ENCODE data around the gene MBD3L4.
"Not testable (repeated sequence)": the region's sequence is repeated elsewhere in the genome, so short reads cannot be mapped to it uniquely, and the experiment has no call there.

Gene MBD3L4

DNA sequence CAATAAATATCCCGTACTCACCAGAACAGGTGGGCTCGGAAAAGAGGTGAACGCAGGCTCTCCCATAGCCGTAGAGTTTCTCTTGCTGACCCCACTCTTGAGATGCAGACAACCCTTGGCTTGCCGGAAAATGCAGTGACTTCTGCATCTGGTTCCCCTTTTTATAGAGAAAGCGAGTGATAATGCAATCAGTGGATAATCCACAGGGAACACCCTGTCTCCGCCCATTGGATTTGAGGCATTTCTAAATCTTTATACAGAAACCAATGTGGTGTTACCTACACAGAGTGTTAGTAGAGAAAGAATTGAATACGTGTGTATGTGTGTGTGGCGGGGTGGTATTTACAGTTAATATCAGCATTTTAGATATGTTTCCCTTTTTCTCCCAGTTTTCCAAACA is at the start of gene MBD3L4:
MBD3L4 (minus strand) TSS at position 101 of the 400 bp plus-strand sequence; CDS start at position 66, 35 bp downstream.
- H3K27ac Mint-ChIP-seq, H3K9me3 Mint-ChIP-seq, CTCF ChIA-PET, H3K27me3 Mint-ChIP-seq, H3K4me1 Mint-ChIP-seq, H3K36me3 Mint-ChIP-seq, DNase-seq, H3K4me3 Mint-ChIP-seq: not testable (repeated sequence)

- H3K27me3 Mint-ChIP-seq = no peaks in the 10 kb centered on the region
- H3K9me3 Mint-ChIP-seq = peaks cover 59% of the 10 kb centered on the region
- peaks cover 36% of the 10 kb centered on the region for H3K36me3 Mint-ChIP-seq
- no peak for DNase-seq
- H3K4me1 Mint-ChIP-seq = peaks cover 10% of the 10 kb centered on the region
- H3K27ac Mint-ChIP-seq = no peak overlapping the region
- H3K4me3 Mint-ChIP-seq = no peak overlapping the region
- CTCF ChIA-PET = no interaction called here
Measured at GRCh38 chr19:7088999-7089398, 49.0 kb upstream of the MBD3L4 start.

GRCh38 chr19:7083076-7083956 is 43.3 kb upstream of the MBD3L4 start:
- Mint-ChIP-seq H3K4me3 (no peak overlapping the region), H3K9me3 (peaks cover 60% of the 10 kb centered on the region), H3K27ac (no peak overlapping the region), H3K27me3 (no peaks in the 10 kb centered on the region), H3K4me1 (peaks cover 2% of the 10 kb centered on the region), H3K36me3 (peaks cover 78% of the 10 kb centered on the region)
- CTCF ChIA-PET = interaction anchor here (1.1 kb wide), 1 partner anchor 14 kb away, joined by 3 read pairs; the partner anchor contains the start of gene ZNF557
- DNase-seq = no peak

DNA sequence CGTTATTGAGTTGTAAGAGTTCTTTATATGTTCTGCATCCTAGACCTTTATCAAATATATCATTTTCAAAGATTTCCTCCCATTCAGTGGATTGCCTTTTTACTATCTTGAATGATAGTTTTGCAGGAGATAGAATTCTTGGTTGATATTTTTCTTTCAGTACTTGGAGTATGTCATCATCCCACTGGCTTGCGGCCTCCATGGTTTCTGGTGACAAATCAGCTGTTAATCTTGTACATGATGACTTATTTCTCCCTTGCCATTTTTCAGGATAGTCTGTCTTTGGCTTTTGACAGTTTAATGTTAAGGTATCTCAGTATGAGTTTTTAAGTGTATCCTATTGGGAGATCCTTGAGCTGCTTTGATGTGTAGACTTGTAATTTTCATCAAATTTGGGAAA is 38.0 kb upstream of the MBD3L4 start:
- Mint-ChIP-seq H3K4me3 (no peak overlapping the region), H3K27ac (no peak overlapping the region), H3K9me3 (peaks cover 52% of the 10 kb centered on the region), H3K4me1 (no peaks in the 10 kb centered on the region), H3K27me3 (no peaks in the 10 kb centered on the region), H3K36me3 (peaks cover 92% of the 10 kb centered on the region)
- CTCF ChIA-PET = no interaction called here
- no peak for DNase-seq

GRCh38 chr19:7076151-7076550 is 36.2 kb upstream of the MBD3L4 start:
- DNase-seq = no peak
- H3K27me3 Mint-ChIP-seq = no peaks in the 10 kb centered on the region
- no peak overlapping the region for H3K4me3 Mint-ChIP-seq
- peaks cover 87% of the 10 kb centered on the region for H3K36me3 Mint-ChIP-seq
- CTCF ChIA-PET = no interaction called here
- H3K4me1 Mint-ChIP-seq = peaks cover 8% of the 10 kb centered on the region
- peaks cover 44% of the 10 kb centered on the region for H3K9me3 Mint-ChIP-seq
- no peak overlapping the region for H3K27ac Mint-ChIP-seq

DNA sequence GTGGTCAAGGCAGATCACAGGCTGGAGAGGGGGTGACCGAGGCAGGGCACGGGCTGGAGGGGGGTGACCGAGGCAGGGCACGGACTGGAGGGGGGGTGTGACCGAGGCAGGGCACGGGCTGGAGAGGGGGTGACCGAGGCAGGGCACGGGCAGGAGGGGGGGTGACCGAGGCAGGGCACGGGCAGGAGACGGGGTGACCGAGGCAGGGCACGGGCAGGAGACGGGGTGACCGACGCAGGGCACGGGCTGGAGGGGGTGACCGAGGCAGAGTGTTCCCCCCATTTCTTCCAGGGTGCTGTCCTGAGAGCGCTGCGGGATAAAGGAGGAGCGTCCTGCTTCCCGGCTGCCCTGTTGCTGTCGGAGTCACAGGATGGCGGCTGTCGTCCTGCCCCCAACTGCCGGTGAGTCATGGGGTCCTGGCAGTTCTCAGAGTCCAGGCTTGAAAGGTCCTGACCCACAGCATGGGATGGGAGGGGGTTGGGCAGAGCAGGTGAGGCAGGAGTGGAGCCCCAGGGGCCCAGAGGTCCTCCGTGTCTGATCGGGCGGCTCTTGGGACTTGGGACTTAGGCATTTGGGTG is 34.8 kb upstream of the MBD3L4 start:
- Mint-ChIP-seq H3K4me1 (peaks cover 19% of the 10 kb centered on the region), H3K9me3 (peaks cover 32% of the 10 kb centered on the region), H3K27me3 (no peaks in the 10 kb centered on the region), H3K27ac (no peak overlapping the region), H3K36me3 (peaks cover 79% of the 10 kb centered on the region), H3K4me3 (no peak overlapping the region)
- DNase-seq = no peak
- CTCF ChIA-PET = no interaction called here

- Mint-ChIP-seq H3K9me3 (peaks cover 14% of the 10 kb centered on the region), H3K27ac (no peak overlapping the region), H3K27me3 (no peaks in the 10 kb centered on the region), H3K36me3 (peaks cover 60% of the 10 kb centered on the region), H3K4me3 (peak overlapping the region; percentile 41), H3K4me1 (peaks cover 23% of the 10 kb centered on the region)
- CTCF ChIA-PET = no interaction called here
- no peak for DNase-seq
Measured at GRCh38 chr19:7072541-7072940, 32.6 kb upstream of the MBD3L4 start.

- Mint-ChIP-seq H3K9me3 (peaks cover 7% of the 10 kb centered on the region), H3K4me1 (peaks cover 23% of the 10 kb centered on the region), H3K36me3 (peaks cover 34% of the 10 kb centered on the region), H3K27me3 (no peaks in the 10 kb centered on the region), H3K27ac (peak overlapping the region; percentile 95), H3K4me3 (peak overlapping the region; percentile 93)
- no peak for DNase-seq
- CTCF ChIA-PET = interaction anchor here (0.9 kb wide), 2 partner anchors 29 to 31 kb away, joined by 3 read pairs; no protein-coding TSS in a partner anchor
Measured at GRCh38 chr19:7069904-7070226, 29.9 kb upstream of the MBD3L4 start.

DNA sequence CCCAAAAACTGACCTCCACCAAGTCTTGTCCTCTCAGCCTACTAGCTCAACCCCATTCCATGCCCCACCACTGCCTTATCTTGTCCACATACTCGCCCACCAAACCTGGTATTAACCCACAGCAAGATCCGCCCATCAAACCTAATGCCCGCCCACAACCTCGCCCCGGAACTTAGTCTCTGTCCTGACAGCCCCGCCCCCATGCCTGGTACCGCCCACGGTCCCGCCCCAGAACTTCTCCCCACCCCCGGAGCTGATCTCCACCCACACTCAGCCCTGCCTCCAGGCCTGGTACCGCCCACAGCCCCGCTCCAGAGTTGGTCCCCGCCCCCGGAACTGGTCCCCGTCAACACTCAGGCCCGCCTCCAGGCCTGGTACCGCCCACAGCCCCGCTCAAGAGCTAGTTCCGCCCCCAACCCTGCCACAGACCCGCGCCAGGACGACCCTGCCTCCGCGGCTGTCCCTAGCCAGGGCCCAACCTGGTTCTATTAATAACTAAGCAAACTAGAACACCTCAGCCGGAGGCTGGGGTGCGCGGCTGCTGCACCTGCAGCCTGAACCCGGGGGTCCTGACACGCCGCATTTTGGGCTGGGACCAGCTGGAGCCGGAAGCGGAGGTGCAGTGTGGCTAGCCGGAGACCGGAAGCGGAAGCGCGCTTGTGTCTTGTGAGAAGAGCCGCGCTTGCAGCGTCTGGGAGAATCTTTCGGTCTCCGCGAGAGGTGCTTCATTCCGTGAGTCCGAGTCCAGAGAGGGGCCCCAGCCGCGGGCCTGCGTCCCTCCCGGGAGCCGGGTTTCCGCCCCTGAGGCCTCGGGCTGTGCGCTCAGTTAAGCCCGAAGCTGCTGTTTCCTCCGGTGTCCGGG is 29.3 kb upstream of the MBD3L4 start, which contains the start of gene ZNF557:
ZNF557 (plus strand) TSS at position 662 of the 862 bp plus-strand sequence. CDS start 5,372 bp downstream, outside the sequence.
- Mint-ChIP-seq H3K36me3 (peaks cover 30% of the 10 kb centered on the region), H3K27ac (peak within 1 kb of the TSS; percentile 95), H3K4me1 (peaks cover 23% of the 10 kb centered on the region), H3K9me3 (peaks cover 5% of the 10 kb centered on the region), H3K27me3 (no peaks in the 10 kb centered on the region), H3K4me3 (peak within 1 kb of the TSS; percentile 93)
- CTCF ChIA-PET = interaction anchor here (0.8 to 1.2 kb wide), 3 partner anchors 15 to 105 kb away, joined by 3 to 5 read pairs (median 3); no protein-coding TSS in a partner anchor
- peak; percentile 99 for DNase-seq

DNA sequence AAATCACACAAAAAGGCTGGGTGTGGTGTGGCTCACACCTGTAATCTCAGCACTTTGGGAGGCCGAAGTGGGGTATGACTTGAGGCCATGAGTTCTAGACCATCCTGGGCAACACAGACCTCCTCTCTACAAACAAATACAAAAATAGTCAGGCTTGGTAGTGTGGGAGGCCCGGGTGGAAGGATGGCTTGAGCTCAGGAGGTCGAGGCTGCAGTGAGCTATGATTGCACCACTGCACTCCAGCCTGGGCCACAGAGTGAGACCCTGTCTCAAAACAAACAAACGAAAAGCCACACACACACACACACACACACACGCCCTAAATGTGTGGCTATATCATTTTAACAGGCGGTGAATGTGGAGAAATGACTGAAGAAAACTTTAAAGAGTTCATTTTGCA is 28.6 kb upstream of the MBD3L4 start:
- peaks cover 23% of the 10 kb centered on the region for H3K4me1 Mint-ChIP-seq
- peaks cover 24% of the 10 kb centered on the region for H3K36me3 Mint-ChIP-seq
- DNase-seq = no peak
- no peaks in the 10 kb centered on the region for H3K27me3 Mint-ChIP-seq
- peak overlapping the region; percentile 95 for H3K27ac Mint-ChIP-seq
- CTCF ChIA-PET = interaction anchor here (0.8 to 1.2 kb wide), 2 partner anchors 15 to 104 kb away, joined by 3 to 5 read pairs; no protein-coding TSS in a partner anchor
- H3K9me3 Mint-ChIP-seq = peaks cover 3% of the 10 kb centered on the region
- peak overlapping the region; percentile 93 for H3K4me3 Mint-ChIP-seq

GRCh38 chr19:7067716-7068115 is 27.7 kb upstream of the MBD3L4 start:
- Mint-ChIP-seq H3K9me3 (peaks cover 3% of the 10 kb centered on the region), H3K27ac (no peak overlapping the region), H3K36me3 (peaks cover 18% of the 10 kb centered on the region), H3K4me1 (peaks cover 23% of the 10 kb centered on the region), H3K27me3 (no peaks in the 10 kb centered on the region), H3K4me3 (no peak overlapping the region)
- no peak for DNase-seq
- CTCF ChIA-PET = no interaction called here

GRCh38 chr19:7067122-7067521 is 27.1 kb upstream of the MBD3L4 start:
- DNase-seq, H3K4me3 Mint-ChIP-seq, CTCF ChIA-PET, H3K9me3 Mint-ChIP-seq, H3K27me3 Mint-ChIP-seq, H3K27ac Mint-ChIP-seq: not testable (repeated sequence)
- H3K36me3 Mint-ChIP-seq = peaks cover 12% of the 10 kb centered on the region
- peaks cover 18% of the 10 kb centered on the region for H3K4me1 Mint-ChIP-seq

GRCh38 chr19:7063764-7064418 is 23.9 kb upstream of the MBD3L4 start:
- no peak overlapping the region for H3K27ac Mint-ChIP-seq
- no peaks in the 10 kb centered on the region for H3K27me3 Mint-ChIP-seq
- no peaks in the 10 kb centered on the region for H3K36me3 Mint-ChIP-seq
- peaks cover 2% of the 10 kb centered on the region for H3K4me1 Mint-ChIP-seq
- no peak overlapping the region for H3K4me3 Mint-ChIP-seq
- CTCF ChIA-PET = no interaction called here
- H3K9me3 Mint-ChIP-seq = no peaks in the 10 kb centered on the region
- DNase-seq = peak; percentile 40

- CTCF ChIA-PET = no interaction called here
- H3K27me3 Mint-ChIP-seq = no peaks in the 10 kb centered on the region
- no peaks in the 10 kb centered on the region for H3K9me3 Mint-ChIP-seq
- DNase-seq = peak; percentile 32
- no peaks in the 10 kb centered on the region for H3K4me1 Mint-ChIP-seq
- no peaks in the 10 kb centered on the region for H3K36me3 Mint-ChIP-seq
- H3K4me3 Mint-ChIP-seq = no peak overlapping the region
- no peak overlapping the region for H3K27ac Mint-ChIP-seq
Measured at GRCh38 chr19:7063339-7063738, 23.4 kb upstream of the MBD3L4 start.

All from activated naive CD4-positive, alpha-beta T cell treated with anti-CD3 and anti-CD28 coated beads, Interleukin-2, amount 10 ng/mL, durations not matched to agents 7 days and 5 days (primary cell).